Sigmoid colon (tissue), 4 donors: ENCODE measurements around the gene KAT2A.

Experiments used
- CTCF ChIP-seq, 4 experiments: fragments of 450-650 bp in 3 of 4; fragments of 200-600 bp in 1 of 4; IDR thresholded peaks; one replicate each; pipeline ENCODE4 v1.5.1; 2016 to 2019; ENCODE audit warnings: antibody characterized with exemption in 4 of 4, mild to moderate bottlenecking in 3 of 4, moderate library complexity in 2 of 4
- POLR2A ChIP-seq, 2 donors: fragments of 450-650 bp; IDR thresholded peaks; one replicate each; pipeline ENCODE4 v1.6.1; 2016; ENCODE audit warnings: antibody characterized with exemption in 2 of 2, mild to moderate bottlenecking in 2 of 2, moderate library complexity in 2 of 2
- POLR2AphosphoS5 ChIP-seq, 4 donors: sonication (generic); formaldehyde crosslinking; IDR thresholded peaks; one replicate each; pipeline ENCODE4 v1.6.1; 2017; ENCODE audit warnings: antibody characterized with exemption in 4 of 4

DNA sequence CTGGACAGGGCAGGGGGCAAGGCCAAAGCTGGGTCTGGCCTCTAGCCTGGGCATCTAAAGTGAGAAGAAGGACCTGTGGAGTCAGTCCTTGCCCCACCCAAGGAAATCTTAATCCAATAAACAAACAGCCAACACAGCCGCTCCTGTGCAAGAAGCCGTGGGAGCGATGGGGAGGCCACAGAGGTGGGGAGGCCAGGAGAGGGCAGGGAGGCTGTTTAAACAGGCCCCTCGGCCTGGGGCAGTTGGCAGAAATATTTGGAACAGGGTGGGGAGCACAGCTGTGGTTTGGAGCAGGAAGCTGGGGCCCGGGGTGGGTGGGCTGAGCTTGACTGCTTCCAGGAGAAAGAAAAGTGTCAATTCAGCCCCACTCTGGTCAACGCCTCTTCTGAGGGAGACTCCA, 28.2 kb downstream of the KAT2A start:
- no peak for TF ChIP-seq CTCF (IDR thresholded peaks at IDR 0.05)
- TF ChIP-seq POLR2AphosphoS5 (IDR thresholded peaks at IDR 0.05) = no peak
- TF ChIP-seq POLR2A (IDR thresholded peaks at IDR 0.05) = no peak
